ENCODE results near the gene RXFP1.

DNA sequence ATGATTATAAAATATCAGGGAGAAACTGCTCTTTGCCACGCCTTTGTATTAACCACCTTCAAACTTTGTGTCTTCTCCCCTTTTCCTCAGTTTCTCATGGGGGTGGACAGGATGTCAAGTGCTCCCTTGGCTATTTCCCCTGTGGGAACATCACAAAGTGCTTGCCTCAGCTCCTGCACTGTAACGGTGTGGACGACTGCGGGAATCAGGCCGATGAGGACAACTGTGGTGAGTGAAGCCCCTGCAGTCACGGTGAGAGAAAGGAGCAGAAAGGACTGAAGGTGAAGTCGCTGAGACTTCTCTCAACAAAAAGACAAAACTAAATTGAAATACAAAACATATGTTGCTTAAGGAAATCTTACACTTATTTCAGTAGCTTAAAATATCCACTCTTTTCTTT is 50.9 kb downstream of the RXFP1 start:
- TF ChIP-seq, protein P1, sequence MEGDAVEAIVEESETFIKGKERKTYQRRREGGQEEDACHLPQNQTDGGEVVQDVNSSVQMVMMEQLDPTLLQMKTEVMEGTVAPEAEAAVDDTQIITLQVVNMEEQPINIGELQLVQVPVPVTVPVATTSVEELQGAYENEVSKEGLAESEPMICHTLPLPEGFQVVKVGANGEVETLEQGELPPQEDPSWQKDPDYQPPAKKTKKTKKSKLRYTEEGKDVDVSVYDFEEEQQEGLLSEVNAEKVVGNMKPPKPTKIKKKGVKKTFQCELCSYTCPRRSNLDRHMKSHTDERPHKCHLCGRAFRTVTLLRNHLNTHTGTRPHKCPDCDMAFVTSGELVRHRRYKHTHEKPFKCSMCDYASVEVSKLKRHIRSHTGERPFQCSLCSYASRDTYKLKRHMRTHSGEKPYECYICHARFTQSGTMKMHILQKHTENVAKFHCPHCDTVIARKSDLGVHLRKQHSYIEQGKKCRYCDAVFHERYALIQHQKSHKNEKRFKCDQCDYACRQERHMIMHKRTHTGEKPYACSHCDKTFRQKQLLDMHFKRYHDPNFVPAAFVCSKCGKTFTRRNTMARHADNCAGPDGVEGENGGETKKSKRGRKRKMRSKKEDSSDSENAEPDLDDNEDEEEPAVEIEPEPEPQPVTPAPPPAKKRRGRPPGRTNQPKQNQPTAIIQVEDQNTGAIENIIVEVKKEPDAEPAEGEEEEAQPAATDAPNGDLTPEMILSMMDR (IDR thresholded peaks at IDR 0.05), result no peak
- TF ChIP-seq POLR2A (IDR thresholded peaks at IDR 0.05), result no peak

All from body of pancreas (tissue), 4 donors.